Left cardiac atrium (tissue), 4 donors: Measurements from ENCODE around the gene ST6GALNAC6. TPM values are rescaled to one million over a fixed set of nuclear protein-coding genes. Genes with fewer than 3 reads are reported as not detected.

Source experiments
- ATAC-seq, 2 donors: fragments of 200-7000 bp; cut with Tn5 transposase; one replicate each; pipeline ENCODE4 v1.9.1; 2020; ENCODE audit warnings: mild to moderate bottlenecking in 2 of 2, moderate library complexity in 2 of 2
- DNase-seq: peaks from one replicate; pipeline ENCODE4 v3.0.0-alpha.2; 2020
- intact Hi-C, 2 donors: fragments of 100-400 bp; cut with DNase I; formaldehyde crosslinking; loops; one replicate each; pipeline versions ENCODE4 v1.14.1 to v1.15.1; 2022 to 2023
- long read RNA-seq: library from polyadenylated mRNA; unstranded; transcript quantifications from one replicate; pipeline ENCODE4 v2.0.0, GENCODE V29; 2021
- total RNA-seq, 2 donors: library from RNA; stranded (reverse); fragmentation: NEBNext Ultra II Directional; extraction: Animal tissue kit (Norgen Biotek cat#: 25700); gene quantifications; one replicate each; pipeline ENCODE4 v1.2.1, GENCODE V29; 2021
- donor health status: DM: no; HTN: yes; CAD: no.
- donor health status: DM: no; HTN: yes; CAD: no; lungs with severe emphysema.
- donor health status: DM: yes; HTN: yes; CAD: no.
- donor health status: Dilated cardiomyopathy.

ST6GALNAC6 gene, protein sequence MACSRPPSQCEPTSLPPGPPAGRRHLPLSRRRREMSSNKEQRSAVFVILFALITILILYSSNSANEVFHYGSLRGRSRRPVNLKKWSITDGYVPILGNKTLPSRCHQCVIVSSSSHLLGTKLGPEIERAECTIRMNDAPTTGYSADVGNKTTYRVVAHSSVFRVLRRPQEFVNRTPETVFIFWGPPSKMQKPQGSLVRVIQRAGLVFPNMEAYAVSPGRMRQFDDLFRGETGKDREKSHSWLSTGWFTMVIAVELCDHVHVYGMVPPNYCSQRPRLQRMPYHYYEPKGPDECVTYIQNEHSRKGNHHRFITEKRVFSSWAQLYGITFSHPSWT
- total RNA-seq, result 10 to 100 TPM; 56.7 to 71.7 TPM
- long read RNA-seq, transcript ST6GALNAC6-205 (7 exons, 2,460 nt), result major isoform, 10 of 39 reads
- long read RNA-seq, transcript ST6GALNAC6-204 (6 exons, 2,406 nt), result minor isoform, 7 of 39 reads
- long read RNA-seq, partial matches to known transcripts, result 15 of 39 reads
- long read RNA-seq, other reads (novel, unspliced or antisense), result 5 of 39 reads

DNA sequence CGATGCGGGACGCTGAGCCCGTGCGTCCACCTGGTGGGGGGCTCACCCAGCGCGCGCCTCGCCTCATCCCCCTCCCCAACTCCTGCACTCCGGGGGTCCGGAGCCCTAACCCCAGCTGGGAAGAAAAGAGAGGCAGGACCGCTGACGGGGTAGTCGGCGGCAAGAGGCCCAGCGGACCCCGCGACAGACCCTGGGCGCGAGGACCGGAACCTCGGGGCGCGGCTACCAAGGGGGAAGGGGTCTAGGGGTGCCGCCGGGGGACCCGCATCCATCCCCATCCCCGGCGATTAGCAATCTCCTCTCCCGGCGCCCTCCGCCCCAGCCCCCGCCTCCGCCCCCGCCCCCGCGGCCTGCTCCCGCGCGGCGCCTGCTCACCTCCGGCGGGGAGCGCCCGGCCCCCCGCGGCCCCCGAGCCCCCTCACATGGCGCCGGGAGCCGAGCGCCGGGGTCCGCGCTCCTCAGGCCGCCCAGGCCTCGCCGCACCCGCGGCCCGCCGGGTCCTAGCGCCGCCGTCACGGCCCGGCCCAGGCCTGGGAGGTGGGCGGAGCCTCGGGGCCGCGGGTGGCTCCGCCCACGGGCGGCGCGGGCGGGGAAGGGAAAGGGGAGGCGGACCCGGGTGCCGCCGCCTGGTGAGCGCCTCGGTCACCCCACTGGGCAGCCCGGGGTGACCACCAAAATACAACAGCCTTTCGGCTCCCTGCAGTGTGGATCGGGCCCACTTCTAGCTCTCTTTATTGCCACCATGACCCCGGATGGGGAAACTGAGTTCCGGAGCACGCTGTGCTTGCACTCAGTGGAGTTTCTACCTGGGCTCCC, at the start of gene ST6GALNAC6:
Gene ST6GALNAC6, minus strand, starts transcription at position 476 of the 816 bp plus-strand sequence. CDS start 1,622 bp downstream, outside the sequence.
- intact Hi-C loops, result no loop called here

DNA sequence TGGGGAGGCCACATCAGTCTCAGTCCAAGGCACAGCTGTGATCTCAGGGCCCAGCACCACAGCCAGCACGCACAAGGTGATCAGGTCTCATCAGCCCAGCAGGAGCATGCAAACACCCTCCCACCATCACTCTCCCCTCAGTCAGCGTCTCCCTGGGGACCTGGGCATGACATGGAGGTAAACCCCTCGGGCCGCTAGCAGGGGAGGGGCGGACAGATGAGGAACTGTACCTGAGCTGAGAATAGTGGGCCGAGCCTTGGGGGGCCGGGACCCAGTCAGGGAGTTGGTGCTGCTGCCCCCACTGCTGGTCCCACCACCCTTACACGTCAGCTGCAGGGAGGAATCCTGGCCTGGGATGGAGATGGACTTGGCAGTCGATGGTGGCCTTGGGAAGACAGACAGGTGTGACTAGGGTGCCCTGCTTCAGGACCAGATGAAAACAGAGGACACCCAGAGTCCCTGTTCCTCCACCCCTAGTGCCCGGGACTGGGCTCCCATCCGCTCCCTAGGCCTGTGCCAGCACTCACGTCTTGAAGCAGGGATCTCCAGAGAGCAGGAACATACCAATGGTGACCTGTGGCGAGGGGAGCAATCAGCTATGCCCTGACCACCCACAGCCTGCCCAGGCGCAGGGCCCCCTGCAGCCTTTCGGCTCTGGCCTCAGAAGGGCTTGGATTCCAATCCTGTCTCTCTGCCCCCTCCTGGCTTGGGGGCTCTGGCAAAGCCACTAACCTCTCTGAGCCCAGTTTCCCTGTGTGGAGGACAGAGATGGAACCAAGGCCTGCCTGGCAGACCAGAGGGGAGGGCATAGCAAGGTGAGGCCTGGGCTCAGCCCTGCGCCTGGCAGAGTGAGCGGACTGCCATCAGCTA, 48.7 kb upstream of the ST6GALNAC6 start:
- ATAC-seq (no peak), DNase-seq (no peak)
- intact Hi-C loops, result loop anchor here in 1 of 2 donors (10.0 kb wide), 1 partner anchor 167 kb away; no protein-coding TSS in a partner anchor

More for the DNA sequence above, at the start of gene ST6GALNAC6:
- peak; percentile 79 to 83 for ATAC-seq
- DNase-seq, result peak; percentile 80

DNA sequence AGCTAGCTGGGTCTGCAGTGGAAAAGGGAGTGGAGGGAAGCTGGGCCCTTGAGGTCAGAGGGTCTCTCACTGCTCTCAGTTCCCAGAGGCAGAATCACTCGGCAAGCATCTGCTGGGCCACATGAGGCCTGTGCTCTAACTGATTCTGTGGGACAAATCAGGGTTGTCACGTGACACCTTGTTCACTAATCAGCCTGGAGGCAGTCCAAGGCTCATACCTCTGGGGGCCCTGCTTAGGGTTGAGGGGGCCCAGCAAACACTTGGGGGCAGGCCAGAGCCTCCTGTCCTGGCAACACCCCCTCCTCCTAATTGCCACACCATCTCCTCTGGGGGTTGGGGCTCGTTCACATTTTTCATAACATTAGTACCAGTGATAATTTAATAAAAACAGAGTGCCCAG, 47.3 kb upstream of the ST6GALNAC6 start:
- DNase-seq (no peak), ATAC-seq (no peak)
- intact Hi-C loops, result loop anchor here in 1 of 2 donors (10.0 kb wide), 1 partner anchor 168 kb away; no protein-coding TSS in a partner anchor

DNA sequence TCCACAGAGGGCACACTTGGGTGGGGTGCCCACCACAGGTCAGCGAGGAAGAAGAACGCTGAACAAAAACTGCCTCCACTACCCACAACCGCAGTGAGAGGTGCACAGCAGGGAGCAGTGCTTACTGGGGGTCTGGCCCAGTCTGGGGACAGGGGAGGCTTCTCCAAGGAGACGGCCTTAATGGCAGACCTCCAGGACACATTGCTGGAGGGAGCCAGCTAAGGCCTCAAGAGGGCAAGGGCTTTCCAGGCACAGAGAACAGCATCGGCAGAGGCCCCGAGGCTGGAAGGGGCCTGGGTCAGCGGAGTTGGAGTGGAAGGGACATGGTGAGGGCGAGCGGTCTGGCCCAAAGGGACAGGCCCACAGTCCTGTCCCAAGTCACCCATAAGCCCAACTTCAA, 46.5 kb upstream of the ST6GALNAC6 start:
- no peak for DNase-seq
- intact Hi-C loops, result loop anchor here in 1 of 2 donors (2.0 to 10.0 kb wide), 2 partner anchors 87 to 169 kb away; no protein-coding TSS in a partner anchor
- no peak for ATAC-seq

DNA sequence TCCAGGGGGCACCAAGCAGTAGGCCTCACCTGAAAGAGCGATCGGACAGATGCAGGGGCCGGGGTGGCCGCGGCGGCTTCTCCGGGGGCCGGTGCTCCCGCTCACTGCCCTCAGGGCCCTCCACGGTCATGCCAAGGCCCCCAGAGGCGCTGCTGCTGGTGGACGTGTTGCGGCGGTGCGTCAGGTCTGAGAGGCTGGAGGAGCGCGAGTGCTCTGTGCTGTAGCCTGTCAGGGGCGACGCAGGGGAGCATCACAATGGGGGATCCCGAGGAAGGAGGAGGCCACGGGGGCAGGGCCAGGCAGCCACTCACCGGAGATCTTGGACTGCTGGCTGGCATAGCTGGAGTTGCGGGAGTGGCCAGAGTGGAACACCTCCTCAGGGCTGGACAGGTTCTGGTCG, 45.9 kb upstream of the ST6GALNAC6 start:
- DNase-seq, result no peak
- no peak for ATAC-seq
- intact Hi-C loops, result loop anchor here in 1 of 2 donors (2.0 to 10.0 kb wide), 2 partner anchors 87 to 169 kb away; no protein-coding TSS in a partner anchor

DNA sequence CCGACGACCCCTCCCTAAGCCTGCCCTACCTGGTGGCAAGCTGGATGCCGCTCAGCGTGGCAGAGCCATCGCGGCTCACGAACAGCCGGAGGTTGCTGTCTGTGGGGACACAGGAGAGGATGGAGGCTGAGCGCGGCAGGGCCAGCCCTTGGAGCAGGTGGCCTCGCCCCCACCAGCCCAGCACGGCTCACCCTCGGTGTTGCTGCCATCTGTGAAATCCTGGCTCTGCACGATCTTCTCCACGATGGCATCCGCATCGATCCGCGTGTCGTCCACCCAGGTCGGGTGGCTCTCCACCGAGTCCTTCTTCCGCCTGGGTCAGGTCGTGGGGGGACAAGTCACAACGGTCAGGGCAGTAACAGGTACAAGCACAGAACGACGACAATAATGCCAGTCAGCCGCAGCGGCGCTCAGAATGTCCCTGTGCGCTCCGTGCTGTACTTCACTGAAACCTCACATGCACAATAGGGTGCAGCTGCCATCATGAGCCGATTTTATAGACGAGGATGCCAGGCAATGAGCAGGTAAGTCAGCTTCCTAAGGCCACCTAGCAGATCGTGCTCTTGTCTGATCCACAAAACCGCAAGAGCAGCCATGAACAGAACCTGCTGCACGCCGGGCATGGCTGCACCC, 45.3 kb upstream of the ST6GALNAC6 start:
- DNase-seq, result no peak
- no peak for ATAC-seq
- intact Hi-C loops, result loop anchor here in 1 of 2 donors (2.0 to 10.0 kb wide), 2 partner anchors 88 to 170 kb away; no protein-coding TSS in a partner anchor

DNA sequence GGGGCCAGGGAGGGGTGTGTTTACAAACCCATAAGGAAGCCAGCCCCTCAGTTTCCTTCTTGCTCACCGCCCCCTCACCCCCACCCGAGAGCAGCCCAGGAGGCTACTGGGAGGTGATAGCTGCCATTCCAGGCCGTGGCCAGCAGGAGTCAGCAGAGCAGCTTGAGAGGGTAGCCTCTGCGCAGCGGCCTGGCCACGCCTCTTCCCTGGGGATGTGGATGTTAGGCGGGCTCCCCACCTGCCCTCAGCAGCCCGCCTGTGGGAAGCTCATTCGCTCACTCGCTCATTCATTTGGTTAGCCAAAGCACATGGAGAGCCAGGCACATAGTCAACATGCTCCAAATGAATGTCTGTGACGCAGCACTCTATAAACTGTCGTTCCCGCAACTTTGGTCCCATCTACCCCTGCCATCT, 44.3 kb upstream of the ST6GALNAC6 start:
- intact Hi-C loops, result loop anchor here (1.0 to 10.0 kb wide), 4 partner anchors 89 to 173 kb away; no protein-coding TSS in a partner anchor
- DNase-seq (peak; percentile 91), ATAC-seq (peak; percentile 79 to 82)

DNA sequence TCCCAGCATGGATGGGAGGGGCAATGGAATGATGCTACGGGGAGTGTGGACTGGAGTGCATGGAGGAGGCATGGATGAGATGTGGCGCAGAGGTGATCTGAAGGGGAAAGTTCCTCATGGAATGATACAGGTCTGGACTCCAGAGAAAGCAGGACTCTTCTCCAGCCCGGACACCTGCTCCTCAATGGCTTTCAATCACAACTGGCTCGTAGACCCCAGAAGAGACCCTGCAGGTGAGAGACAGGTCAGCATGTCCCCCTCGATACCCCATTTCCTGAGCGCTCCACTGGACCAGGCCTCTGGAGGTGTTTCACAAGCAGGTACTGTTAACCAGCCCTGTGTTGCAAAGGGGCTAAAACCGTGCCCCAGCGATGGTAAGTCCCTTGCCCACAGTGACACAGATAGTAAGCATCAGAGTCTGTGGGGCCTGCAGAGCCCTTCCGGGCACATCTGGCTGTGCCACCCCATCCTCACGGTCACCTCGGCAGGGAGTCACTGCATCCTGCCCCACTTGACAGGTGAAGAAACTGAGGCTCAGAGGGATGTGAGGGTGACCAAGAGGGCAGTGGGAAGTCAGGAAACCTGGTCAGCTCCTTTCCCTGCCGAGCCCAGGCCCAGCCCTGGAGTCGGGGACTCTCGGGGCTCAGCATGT, 43.7 kb upstream of the ST6GALNAC6 start:
- intact Hi-C loops, result loop anchor here (1.0 to 10.0 kb wide), 3 partner anchors 92 to 174 kb away; no protein-coding TSS in a partner anchor
- no peak for ATAC-seq

DNA sequence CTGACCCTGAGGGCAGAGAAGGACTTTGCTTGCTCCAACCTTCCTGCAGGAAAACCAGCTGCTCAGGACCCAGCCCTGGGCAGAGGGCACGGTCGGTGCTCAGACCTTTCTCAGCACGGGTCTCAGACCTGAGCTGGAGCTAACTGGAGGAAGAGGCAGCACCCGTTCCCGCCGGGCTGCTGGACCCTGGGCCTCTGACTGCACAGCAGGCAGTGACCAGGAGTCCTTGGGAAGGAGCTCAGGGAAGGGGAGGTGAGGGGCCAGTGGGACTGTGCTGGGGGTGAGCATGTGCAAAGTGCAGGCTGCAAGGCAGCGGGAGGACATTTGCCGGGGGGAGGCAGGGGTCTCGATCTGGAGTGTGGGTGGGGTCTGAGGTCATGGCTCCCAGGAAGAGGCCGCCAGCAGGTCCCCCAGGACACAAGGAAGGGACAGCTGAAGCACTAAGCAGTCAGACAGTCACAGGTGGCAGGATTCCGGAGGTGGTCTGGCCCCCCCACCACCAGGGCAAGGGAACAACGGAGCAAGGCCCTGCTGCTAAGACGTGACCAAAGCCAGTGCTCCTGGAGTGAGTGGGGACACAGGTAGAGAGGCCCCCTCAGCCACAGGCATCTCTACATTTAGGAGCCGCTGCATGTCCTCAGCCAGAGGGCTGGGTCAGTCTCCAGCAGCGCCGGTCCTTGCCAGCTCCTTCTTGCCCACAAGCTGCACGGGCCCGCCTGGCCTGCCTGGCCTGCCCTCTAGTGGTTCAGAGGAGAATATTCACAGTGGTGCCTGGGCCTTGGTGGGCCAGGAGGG, 43.0 kb upstream of the ST6GALNAC6 start:
- DNase-seq (peak; percentile 79), ATAC-seq (peak; percentile 52 to 56)
- intact Hi-C loops, result loop anchor here (1.0 to 10.0 kb wide), 3 partner anchors 93 to 174 kb away; no protein-coding TSS in a partner anchor

More for the DNA sequence above, 43.7 kb upstream of the ST6GALNAC6 start:
- no peak for DNase-seq

DNA sequence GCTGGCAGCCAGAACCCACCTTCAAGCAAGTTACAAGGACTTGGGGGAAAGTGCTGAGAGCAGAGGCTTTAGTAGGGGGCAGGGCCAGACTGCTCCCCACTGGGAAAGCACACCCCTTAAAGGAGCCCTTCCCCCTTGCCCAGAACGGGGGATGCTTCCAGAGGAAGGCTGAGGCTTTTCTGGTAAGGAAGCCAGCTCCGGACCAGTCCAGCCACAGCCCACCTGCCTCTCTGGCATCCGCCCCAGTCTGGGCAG, 42.5 kb upstream of the ST6GALNAC6 start:
- no peak for DNase-seq
- ATAC-seq, result no peak
- intact Hi-C loops, result loop anchor here (2.0 to 10.0 kb wide), 2 partner anchors 173 to 175 kb away; no protein-coding TSS in a partner anchor

DNA sequence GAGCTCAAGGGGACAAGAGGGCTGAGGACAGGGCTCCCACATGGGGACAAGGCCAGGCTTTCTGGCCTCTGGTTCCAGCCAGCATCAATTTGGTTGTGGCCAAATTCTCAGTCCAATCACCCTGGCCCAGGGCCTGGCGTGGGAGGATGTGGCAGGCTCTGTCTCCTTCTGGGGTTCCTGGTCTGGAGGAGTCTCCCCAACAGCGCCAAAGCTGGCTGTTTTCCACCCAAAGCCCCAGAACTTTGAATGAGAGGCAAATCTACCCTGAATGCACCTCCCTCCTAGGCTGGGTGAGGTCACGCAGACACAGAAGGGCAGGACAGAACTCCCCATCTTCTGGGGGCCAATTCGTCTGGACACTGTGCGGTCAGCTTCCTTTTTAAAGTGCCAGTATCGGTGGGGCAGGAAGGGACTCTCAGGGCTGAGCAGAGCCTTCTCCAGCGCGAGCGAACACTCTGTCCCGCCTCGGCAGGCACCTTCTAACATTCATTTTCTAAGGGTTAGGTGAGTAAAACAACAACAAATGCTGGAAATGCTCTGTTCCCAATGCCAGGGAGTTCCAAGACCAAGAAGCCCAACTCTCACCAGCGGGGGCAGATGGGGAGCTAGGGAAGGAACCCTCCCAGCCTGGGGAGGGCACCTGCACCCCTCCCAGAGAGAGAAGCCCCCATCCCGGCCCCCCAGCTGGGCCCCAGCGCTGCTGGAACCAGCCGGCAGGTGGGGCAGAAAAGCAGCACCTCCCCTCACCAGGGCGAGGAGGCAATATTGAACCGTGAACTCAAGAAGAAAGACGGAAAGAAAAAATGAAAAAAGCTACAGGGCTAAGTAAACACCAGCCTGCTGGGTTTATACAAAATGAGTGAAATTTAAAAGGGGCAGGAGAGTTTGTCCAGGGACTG, 41.9 kb upstream of the ST6GALNAC6 start:
- DNase-seq (no peak), ATAC-seq (no peak)
- intact Hi-C loops, result loop anchor here in 1 of 2 donors (10.0 kb wide), 1 partner anchor 173 kb away; no protein-coding TSS in a partner anchor

DNA sequence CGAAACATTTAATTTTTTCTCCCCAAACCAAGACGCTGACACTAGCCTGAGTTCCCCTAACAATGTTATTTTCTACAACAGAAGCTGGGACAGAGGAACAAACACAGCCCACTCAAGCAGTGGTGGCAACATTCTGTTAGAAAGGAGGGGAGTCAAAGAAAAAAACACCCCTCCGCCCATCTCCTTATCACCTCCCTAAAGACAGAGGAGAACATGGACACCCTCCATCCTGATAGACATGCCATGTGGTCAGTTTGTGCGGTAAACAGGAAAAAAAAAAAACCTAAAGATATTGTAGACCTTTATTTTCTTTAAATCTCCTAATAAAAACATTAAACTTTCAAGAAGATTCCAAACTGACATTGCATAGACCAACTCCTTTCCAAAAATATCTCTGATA, 41.2 kb upstream of the ST6GALNAC6 start:
- no peak for DNase-seq
- intact Hi-C loops, result loop anchor here in 1 of 2 donors (10.0 kb wide), 1 partner anchor 174 kb away; no protein-coding TSS in a partner anchor
- no peak for ATAC-seq

DNA sequence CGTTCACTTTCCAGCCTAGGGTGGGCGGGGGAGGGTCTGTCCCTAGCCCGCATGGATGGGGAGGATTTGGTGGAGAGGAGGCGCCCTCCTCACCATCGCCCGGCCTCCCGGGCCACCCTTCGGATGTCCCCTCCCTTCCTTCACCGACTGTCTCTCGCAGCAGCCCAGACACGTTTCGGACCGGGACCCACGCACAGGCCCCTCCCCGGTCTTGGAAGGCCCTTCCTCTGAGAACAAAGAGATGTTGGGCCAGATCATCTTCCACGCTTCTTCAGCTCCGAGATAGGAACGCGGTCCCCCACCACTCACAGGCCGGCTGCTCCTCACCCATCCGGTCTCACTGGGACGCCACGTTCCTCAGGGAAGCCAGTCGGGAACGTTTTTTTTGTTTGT, 38.9 kb upstream of the ST6GALNAC6 start:
- intact Hi-C loops, result no loop called here

DNA sequence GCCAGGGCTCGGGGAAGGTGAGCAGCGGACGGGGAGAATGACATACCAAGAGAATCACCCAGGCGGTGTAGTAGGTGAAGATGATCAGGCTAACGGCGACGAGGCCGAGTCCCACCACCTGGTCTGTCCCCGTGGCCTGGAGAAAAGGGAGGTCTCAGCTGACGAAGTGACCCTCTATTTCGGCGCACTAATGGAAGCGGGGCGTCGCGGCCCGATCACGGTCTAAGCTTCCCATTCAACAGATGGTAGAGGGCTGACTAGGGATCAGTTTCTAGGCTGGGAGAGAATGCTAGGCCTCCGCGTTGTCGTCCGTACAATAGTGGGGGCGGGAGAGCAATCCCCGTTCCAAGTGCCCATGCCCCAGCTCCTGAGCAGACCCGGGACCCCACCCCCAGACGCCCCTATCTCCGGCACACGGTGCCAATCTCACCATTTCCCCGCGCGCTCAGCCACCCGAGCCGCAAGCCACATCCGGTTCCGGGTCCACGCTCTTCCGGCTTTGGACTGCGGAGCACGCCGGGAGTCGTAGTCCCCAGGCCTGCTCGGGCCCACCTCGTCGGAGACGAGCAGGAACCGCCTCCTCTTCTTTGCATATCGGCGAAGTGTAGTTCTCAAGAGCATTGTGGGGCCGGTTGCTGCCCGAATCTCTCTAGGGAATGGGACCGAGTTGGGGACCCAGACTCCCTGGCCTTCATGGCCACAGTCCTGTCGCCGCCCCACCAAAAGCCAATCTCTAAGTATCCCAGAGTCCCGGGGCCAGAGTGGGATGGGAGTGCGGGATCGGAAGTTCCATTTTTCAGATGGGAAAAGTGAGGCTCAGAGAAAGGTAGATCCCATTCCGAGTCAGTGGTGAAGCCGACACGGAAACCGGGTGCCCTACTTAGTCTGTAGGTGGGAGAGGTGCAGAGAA, 38.2 kb upstream of the ST6GALNAC6 start, which contains the start of gene DPM2:
Gene DPM2, minus strand, starts transcription at position 467 of the 910 bp plus-strand sequence. Its CDS starts 34 bp downstream, at position 433.
- DNase-seq (peak; percentile 88), ATAC-seq (peak; percentile 92)
- intact Hi-C loops, result no loop called here

More for the DNA sequence above, 38.9 kb upstream of the ST6GALNAC6 start:
- DNase-seq, result no peak
- peak; percentile 11 to 27 for ATAC-seq
